ENCODE measurements around the gene PYGO1. TPM values are rescaled to one million over a fixed set of nuclear protein-coding genes. Genes with fewer than 3 reads are reported as not detected.

The PYGO1 gene
- total and polyA plus RNA-seq, 12 donors, result 1.6 to 12.4 (median 7.9) TPM

DNA sequence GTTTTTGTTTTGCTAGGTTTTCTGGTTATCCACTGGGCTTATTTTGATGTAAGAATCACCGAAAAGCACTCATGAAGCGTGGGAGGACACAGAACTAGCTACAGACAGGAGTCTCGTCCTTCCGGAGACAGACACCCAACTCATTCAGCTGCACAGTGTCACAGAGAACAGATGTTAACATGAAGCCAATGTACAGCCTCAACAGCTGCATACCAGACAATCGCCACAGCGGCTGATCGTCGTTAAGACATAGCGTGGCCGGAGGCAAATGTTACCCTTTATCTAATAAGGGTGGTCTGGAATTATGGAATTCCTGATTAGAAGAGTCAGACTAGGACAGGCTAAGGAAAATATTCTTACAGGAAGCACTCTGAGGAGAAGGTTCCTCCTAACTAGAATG, 1.1 kb upstream of the PYGO1 start:
- H3K9me3 ChIP-seq (replicated peaks in 1 of 3), result no peaks in the 10 kb centered on the region
- no peaks in the 10 kb centered on the region for H3K36me3 ChIP-seq (replicated peaks in 1 of 2)
- intact Hi-C loops (cut with DNase I), result no loop called here
- no peaks in the 10 kb centered on the region for H3K27me3 ChIP-seq
- WGBS, 4 donors, result 77 to 96% (median 91%) methylated on average over 10 of the region's 10 CpGs
- peak overlapping the region in 1 of 4 donors; percentile 86 for H3K4me3 ChIP-seq
- H3K27ac ChIP-seq, result no peak overlapping the region
- TF ChIP-seq POLR2A (IDR thresholded peaks at IDR 0.05), result no peak
- TF ChIP-seq, protein P1, sequence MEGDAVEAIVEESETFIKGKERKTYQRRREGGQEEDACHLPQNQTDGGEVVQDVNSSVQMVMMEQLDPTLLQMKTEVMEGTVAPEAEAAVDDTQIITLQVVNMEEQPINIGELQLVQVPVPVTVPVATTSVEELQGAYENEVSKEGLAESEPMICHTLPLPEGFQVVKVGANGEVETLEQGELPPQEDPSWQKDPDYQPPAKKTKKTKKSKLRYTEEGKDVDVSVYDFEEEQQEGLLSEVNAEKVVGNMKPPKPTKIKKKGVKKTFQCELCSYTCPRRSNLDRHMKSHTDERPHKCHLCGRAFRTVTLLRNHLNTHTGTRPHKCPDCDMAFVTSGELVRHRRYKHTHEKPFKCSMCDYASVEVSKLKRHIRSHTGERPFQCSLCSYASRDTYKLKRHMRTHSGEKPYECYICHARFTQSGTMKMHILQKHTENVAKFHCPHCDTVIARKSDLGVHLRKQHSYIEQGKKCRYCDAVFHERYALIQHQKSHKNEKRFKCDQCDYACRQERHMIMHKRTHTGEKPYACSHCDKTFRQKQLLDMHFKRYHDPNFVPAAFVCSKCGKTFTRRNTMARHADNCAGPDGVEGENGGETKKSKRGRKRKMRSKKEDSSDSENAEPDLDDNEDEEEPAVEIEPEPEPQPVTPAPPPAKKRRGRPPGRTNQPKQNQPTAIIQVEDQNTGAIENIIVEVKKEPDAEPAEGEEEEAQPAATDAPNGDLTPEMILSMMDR (IDR thresholded peaks at IDR 0.05), result no peak
- DNase-seq, result no peak
- H3K4me1 ChIP-seq (replicated peaks in 1 of 2), result peaks cover 4 to 12% of the 10 kb centered on the region in 2 donors

DNA sequence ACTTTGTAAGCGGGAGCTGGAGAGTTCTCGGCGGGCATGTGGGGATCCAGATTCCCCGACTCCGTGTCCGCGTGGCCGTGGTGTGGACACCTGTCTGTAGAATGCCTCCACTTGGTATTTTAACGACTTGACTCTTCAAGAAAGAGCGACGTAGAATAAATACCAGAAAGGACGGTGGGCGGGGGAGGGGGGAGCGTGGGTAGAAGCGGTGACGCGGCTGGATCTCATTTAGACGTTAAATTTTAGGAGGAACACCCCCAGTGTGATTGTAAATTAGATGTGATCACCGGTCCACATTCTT, 620 bp upstream of the PYGO1 start:
- no peak for DNase-seq
- no peaks in the 10 kb centered on the region for H3K36me3 ChIP-seq (replicated peaks in 1 of 2)
- intact Hi-C loops (cut with DNase I), result no loop called here
- TF ChIP-seq, protein P1 (IDR thresholded peaks at IDR 0.05), result no peak
- TF ChIP-seq POLR2A (IDR thresholded peaks at IDR 0.05), result no peak
- peaks cover 4 to 12% of the 10 kb centered on the region in 2 donors for H3K4me1 ChIP-seq (replicated peaks in 1 of 2)
- H3K9me3 ChIP-seq (replicated peaks in 1 of 3), result no peaks in the 10 kb centered on the region
- H3K4me3 ChIP-seq, result peak overlapping the region in 2 of 4 donors; percentile 31 to 86
- 4 to 10% (median 7%) methylated on average over 18 to 19 of the region's 19 CpGs for WGBS, 4 donors
- peak overlapping the region in 2 of 5 donors; percentile 85 to 87 for H3K27ac ChIP-seq
- H3K27me3 ChIP-seq, result no peaks in the 10 kb centered on the region

DNA sequence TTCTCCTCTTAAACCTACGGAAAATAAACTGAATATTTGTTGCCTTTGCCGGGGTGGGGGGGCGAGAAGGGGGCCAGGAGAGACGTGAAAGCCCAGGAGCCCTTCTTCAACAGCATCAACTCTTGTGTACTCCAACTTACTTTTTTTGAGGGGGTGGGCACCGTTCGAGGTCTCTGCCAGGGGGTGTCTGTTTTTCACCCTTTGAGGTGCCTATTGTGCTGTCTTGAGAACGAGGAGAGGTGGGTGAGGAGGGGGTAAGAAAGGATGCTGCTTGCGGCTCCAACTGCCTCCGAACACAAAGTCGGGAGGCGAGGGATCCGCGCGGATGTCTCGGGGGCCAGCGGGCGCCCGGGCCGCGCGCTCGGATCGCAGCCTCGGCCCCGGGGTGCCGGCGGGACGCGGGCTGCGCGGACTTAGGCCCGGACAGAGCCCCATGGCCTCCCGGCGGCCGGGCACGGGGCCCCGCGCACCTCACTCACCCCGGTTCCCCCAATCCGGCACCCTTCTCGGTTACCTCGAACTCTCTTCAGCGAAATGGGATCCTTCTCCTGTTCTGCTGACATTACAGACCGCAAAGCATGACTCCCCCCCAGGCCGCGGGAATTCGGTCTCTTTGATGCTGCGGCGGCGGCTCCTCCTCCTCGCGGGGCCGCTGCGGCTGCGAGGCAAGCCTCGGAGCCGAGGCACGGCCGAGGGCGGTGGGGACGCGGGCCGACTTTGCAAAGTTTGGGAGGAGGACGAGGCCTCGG, 650 bp downstream of the PYGO1 start:
- intact Hi-C loops (cut with DNase I), result no loop called here
- Histone ChIP-seq H3K27me3 (no peaks in the 10 kb centered on the region), H3K36me3 (replicated peaks in 1 of 2) (no peaks in the 10 kb centered on the region), H3K4me3 (peak overlapping the region in 3 of 4 donors; percentile 15 to 86 (median 65)), H3K27ac (peak overlapping the region in 3 of 5 donors; percentile 76 to 87 (median 85)), H3K4me1 (replicated peaks in 1 of 2) (peaks cover 4 to 12% of the 10 kb centered on the region in 2 donors), H3K9me3 (replicated peaks in 1 of 3) (no peaks in the 10 kb centered on the region)
- 5 to 16% (median 9%) methylated on average over 22 to 65 of the region's 65 CpGs for WGBS, 4 donors
- TF ChIP-seq, protein P1 (IDR thresholded peaks at IDR 0.05), result no peak
- TF ChIP-seq POLR2A (IDR thresholded peaks at IDR 0.05), result no peak
- DNase-seq, result peak; percentile 28 to 55 (median 39)

DNA sequence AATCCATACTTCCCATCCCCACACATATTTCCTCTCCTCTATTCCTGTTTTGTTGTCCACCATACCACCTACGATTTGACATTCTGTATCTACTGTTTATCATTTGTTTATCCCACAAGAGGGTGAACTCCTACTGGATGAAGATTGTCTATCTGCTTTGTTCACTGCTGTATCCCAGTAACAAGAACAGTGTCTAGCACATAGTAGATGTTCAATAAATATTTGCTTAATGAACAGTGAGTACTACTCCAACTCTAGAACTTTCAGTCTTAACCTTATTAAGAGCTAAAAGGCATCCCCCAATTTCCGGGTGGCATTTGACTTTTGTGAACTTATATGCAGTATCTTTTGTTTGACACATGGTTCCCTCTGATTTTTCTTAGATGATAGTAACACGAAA, 1.3 kb downstream of the PYGO1 start:
- no peaks in the 10 kb centered on the region for H3K9me3 ChIP-seq (replicated peaks in 1 of 3)
- DNase-seq, result no peak
- H3K27me3 ChIP-seq, result no peaks in the 10 kb centered on the region
- no peaks in the 10 kb centered on the region for H3K36me3 ChIP-seq (replicated peaks in 1 of 2)
- peak overlapping the region in 1 of 4 donors; percentile 86 for H3K4me3 ChIP-seq
- intact Hi-C loops (cut with DNase I), result no loop called here
- whole genome bisulfite sequencing, 4 donors, result 76 to 87% (median 84%) methylated on average over 3 of the region's 3 CpGs
- no peak overlapping the region for H3K27ac ChIP-seq
- TF ChIP-seq, protein P1 (IDR thresholded peaks at IDR 0.05), result no peak
- TF ChIP-seq POLR2A (IDR thresholded peaks at IDR 0.05), result no peak
- peaks cover 4 to 12% of the 10 kb centered on the region in 2 donors for H3K4me1 ChIP-seq (replicated peaks in 1 of 2)

Data from adrenal gland (tissue), 12 donors.